Spinal cord (tissue), 10 donors: Measurements from ENCODE around the gene ASCC3. TPM values are rescaled to one million over a fixed set of nuclear protein-coding genes. Genes with fewer than 3 reads are reported as not detected.

Experiments
- DNase-seq, 6 donors: peaks; one replicate each; pipeline versions ENCODE4 v3.0.0 to v3.0.0-alpha.2; 2013 to 2015; ENCODE audit warnings: low spot score in 6 of 6, low read depth in 4 of 6
- H3K27ac ChIP-seq: one replicate; pipeline ENCODE4 v1.5.1; 2013; ENCODE audit warnings: low read depth, low read length, control low read depth
- H3K27me3 ChIP-seq: one replicate; pipeline ENCODE4 v1.6.1; 2013; ENCODE audit warnings: low read length; ENCODE audit not compliant: control insufficient read depth, insufficient read depth
- H3K36me3 ChIP-seq: one replicate; pipeline ENCODE4 v1.6.1; 2013; ENCODE audit warnings: low read length; ENCODE audit not compliant: control insufficient read depth, insufficient read depth
- H3K4me1 ChIP-seq: one replicate; pipeline ENCODE4 v1.6.1; 2013; ENCODE audit warnings: low read length; ENCODE audit not compliant: control insufficient read depth, insufficient read depth
- H3K4me3 ChIP-seq: one replicate; pipeline ENCODE4 v1.5.1; 2013; ENCODE audit warnings: low read depth, low read length, control low read depth
- H3K9me3 ChIP-seq: one replicate; pipeline ENCODE4 v1.6.1; 2013; ENCODE audit warnings: low read length; ENCODE audit not compliant: control insufficient read depth, insufficient read depth
- WGBS: methylation state at CpG from one replicate; pipeline ENCODE4 v1.1.5; 2013; ENCODE audit warnings: missing lambda C conversion rate; ENCODE audit not compliant: insufficient coverage; 5-methylcytosine and 5-hydroxymethylcytosine counted together
- polyA plus RNA-seq, 2 donors: library from polyadenylated mRNA; unstranded; fragments of 120-200 nt; gene quantifications; one replicate each; pipeline ENCODE4 v1.2.1, GENCODE V29; 2013; ENCODE audit not compliant: insufficient read length in 2 of 2
- total RNA-seq, 2 donors: library from RNA; depleted of rRNA in 1 of 2; stranded (reverse); fragments of 120-200 nt in 1 of 2; fragments of >200 nt in 1 of 2; gene quantifications; one replicate each; pipeline versions ENCODE4 v1.2.3 to v1.2.4, GENCODE V29; 2013 to 2014
- donor health status: healthy.

ASCC3 gene
- total and polyA plus RNA-seq, 4 donors = 19.7 to 53.3 (median 28.8) TPM

GRCh38 chr6:100468016-100468622, 413.0 kb downstream of the ASCC3 start:
- peak in 2 of 6 donors; percentile 22 to 36 for DNase-seq
- H3K9me3 ChIP-seq = peaks cover 3% of the 10 kb centered on the region
- H3K4me3 ChIP-seq = no peak overlapping the region
- peaks cover 97% of the 10 kb centered on the region for H3K27me3 ChIP-seq
- no peaks in the 10 kb centered on the region for H3K36me3 ChIP-seq
- peaks cover 32% of the 10 kb centered on the region for H3K4me1 ChIP-seq
- no CpG with 5 or more reads among the region's 6 CpGs for WGBS
- no peak overlapping the region for H3K27ac ChIP-seq

GRCh38 chr6:100467129-100468015, 413.8 kb downstream of the ASCC3 start:
- Histone ChIP-seq H3K27me3 (peaks cover 98% of the 10 kb centered on the region), H3K4me3 (no peak overlapping the region), H3K27ac (no peak overlapping the region), H3K9me3 (peaks cover 3% of the 10 kb centered on the region), H3K36me3 (no peaks in the 10 kb centered on the region), H3K4me1 (peaks cover 32% of the 10 kb centered on the region)
- 3% methylated on average over 40 of the region's 49 CpGs for WGBS
- peak in 2 of 6 donors; percentile 24 for DNase-seq

DNA sequence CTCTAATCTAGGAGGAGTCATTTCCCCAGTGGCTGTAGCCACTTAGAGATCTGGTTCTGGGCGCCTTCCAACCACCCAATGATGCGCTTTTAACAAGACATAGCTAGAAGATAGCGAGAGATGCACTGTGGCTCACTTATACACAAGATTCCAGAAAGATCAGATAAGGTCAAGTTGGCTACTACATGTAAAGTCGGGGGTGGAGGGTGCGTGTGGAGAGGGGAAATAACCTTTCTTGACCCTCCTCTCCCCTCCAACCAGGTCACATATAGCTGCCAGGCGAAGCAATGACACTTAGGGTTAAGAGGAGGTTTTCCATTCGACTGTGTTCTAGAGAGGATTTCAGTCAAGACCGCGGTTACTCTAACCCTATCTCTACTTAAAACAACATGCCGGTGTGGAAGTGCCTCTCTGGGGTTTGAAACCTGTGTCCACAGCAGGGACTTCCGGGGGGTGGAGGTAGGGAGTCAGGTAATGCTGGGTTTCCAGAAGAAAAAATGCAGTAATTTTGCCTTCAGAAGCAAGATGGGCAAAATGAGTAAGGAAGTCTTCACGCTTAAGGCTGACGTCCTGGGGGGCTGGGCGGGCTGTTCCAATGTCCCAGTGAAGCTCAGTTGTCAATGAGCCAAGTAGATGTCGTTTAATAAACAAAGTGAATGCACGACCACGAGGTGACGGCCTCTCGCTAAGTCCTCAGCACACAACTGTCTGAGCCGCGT, 414.6 kb downstream of the ASCC3 start:
- WGBS = 1% methylated on average over 11 of the region's 21 CpGs
- peaks cover 3% of the 10 kb centered on the region for H3K9me3 ChIP-seq
- DNase-seq = peak in 2 of 6 donors; percentile 42 to 44

DNA sequence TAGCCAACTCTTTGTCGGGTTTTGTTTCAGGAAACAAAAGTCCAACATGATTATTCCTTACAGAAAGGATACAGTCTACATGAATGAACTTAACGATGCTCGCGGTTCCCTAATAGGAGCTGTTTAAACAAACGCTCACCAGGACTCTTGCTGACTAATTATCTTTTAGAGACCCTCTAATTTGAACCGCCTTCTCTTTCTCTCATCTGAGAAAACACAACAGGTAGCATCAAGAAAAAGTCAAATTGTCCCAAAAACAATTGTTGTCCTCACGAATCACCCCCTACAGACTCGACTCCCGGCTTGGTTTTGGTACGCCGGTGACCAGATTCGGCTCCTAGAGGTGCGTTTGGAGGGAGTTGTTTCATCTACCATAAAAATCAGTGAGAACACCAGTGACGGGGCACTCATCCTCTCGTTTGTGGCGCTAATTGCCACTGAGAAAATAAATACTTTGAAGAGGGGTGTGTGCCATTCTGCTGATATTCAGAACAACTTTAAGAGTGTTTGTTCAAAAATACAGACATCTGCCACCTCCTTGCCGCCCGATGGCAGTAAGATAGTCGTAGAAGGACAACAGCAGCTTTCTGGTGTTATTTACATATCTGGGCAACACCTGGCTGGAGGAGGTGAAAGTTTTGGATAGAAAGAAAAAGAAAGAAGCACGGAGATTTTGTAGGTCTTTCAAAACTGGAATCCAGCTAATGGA, 415.3 kb downstream of the ASCC3 start:
- H3K4me3 ChIP-seq = no peak overlapping the region
- peaks cover 36% of the 10 kb centered on the region for H3K4me1 ChIP-seq
- no peaks in the 10 kb centered on the region for H3K36me3 ChIP-seq
- under 1% methylated on average over 10 of the region's 20 CpGs for WGBS
- DNase-seq = peak in 2 of 6 donors; percentile 26 to 57
- no peak overlapping the region for H3K27ac ChIP-seq
- H3K9me3 ChIP-seq = peaks cover 3% of the 10 kb centered on the region
- peaks cover 100% of the 10 kb centered on the region for H3K27me3 ChIP-seq

More for the DNA sequence above, 414.6 kb downstream of the ASCC3 start:
- H3K4me1 ChIP-seq = peaks cover 32% of the 10 kb centered on the region
- H3K27me3 ChIP-seq = peaks cover 100% of the 10 kb centered on the region
- H3K4me3 ChIP-seq = no peak overlapping the region
- H3K27ac ChIP-seq = no peak overlapping the region
- no peaks in the 10 kb centered on the region for H3K36me3 ChIP-seq

DNA sequence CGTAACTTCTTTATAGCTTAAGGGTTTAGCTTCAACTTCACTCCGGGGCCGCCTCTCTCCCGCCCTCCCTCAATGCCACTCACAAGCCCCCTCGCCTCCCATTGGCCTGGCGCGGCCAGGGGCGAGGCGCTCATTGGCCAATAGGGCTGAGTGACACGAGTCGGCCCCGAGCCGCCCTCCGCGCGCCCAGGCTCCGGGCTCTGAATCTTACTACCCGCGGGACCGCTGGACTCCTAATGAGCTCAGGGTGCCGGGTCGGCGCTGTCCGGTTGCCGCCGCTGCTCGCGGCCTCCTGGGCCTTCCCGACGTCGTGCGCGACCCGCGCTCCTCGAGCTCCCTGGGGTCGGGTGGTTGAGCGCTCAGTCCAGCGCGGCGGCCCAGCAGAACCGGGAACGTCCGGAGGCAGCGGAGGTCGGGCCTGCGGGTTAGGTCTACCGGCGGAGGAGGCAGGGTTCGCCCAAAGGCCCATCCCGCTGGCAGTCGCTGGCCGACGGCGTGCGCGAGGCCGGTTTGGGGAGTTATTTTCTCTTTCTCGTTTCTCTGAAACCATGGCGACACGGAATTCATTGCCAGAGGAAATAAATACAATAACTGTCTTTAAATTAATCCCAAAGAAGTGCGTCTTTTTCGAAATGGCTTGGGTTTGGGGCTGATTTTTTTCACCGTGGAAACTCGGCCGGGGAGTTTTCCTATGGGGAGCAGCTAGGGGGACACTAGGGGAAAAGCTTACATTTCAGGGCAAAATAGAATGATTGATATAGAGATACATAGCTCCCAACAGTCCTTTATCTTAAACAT, 416.0 kb downstream of the ASCC3 start, which contains the start of gene SIM1:
Gene SIM1, minus strand, starts transcription at position 19 of the 798 bp plus-strand sequence. CDS start 1,453 bp downstream, outside the sequence.
- Histone ChIP-seq H3K36me3 (no peaks in the 10 kb centered on the region), H3K4me3 (peak within 1 kb of the TSS; percentile 31)
- under 1% methylated on average over 50 of the region's 66 CpGs for WGBS

GRCh38 chr6:100464162-100464851, 416.8 kb downstream of the ASCC3 start:
- Histone ChIP-seq H3K4me3 (peak overlapping the region; percentile 31), H3K4me1 (peaks cover 32% of the 10 kb centered on the region), H3K27me3 (peaks cover 100% of the 10 kb centered on the region), H3K27ac (no peak overlapping the region), H3K36me3 (no peaks in the 10 kb centered on the region), H3K9me3 (peaks cover 2% of the 10 kb centered on the region)
- DNase-seq = peak in 1 of 6 donors; percentile 27
- under 1% methylated on average over 43 of the region's 46 CpGs for WGBS

More for the DNA sequence above, 416.0 kb downstream of the ASCC3 start, which contains the start of gene SIM1:
- Histone ChIP-seq H3K9me3 (peaks cover 3% of the 10 kb centered on the region), H3K27ac (no peak within 1 kb of the TSS), H3K4me1 (peaks cover 36% of the 10 kb centered on the region), H3K27me3 (peaks cover 100% of the 10 kb centered on the region)
- DNase-seq = peak in 2 of 6 donors; percentile 81 to 91

DNA sequence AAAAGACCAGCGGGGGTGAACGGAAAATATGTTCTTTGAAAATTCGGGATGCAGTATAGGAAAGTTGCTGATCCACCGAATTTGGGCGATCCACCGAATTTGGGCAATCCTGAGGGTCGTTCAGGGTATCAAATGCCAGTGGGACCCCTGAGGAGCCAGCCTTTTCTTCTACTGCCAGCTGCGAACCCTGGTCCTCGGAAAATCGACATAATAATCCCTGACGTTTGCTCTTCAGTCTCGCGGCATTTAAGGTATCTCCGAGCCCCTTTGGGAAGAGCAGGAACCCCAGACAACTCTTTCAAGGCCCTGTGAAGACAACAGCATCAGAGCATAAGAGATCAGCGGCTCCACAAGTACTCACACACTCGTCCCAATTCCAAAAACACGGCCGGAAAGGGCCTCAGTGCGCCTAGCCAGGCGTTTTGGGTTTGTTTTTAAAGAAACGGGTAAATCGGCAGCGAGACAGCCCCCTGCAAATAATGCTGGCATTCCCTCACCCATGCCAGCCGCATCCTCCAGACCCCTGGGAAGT, 417.4 kb downstream of the ASCC3 start:
- Histone ChIP-seq H3K27ac (no peak overlapping the region), H3K27me3 (peaks cover 100% of the 10 kb centered on the region), H3K9me3 (no peaks in the 10 kb centered on the region), H3K4me3 (no peak overlapping the region), H3K36me3 (no peaks in the 10 kb centered on the region), H3K4me1 (peaks cover 31% of the 10 kb centered on the region)
- peak in 2 of 6 donors; percentile 28 to 45 for DNase-seq
- under 1% methylated on average over 24 of the region's 24 CpGs for WGBS
